Activated CD4-positive, alpha-beta T cell treated with anti-CD3 and anti-CD28 coated beads, Interleukin-2, amount 50 U/mL, for 4 hours (primary cell): ENCODE measurements around the gene C1QL1.
A peak's percentile ranks its signal among the peaks of the same experiment; 100 is the strongest.

ENCODE experiments used
- DNase-seq, 2 experiments: peaks; one replicate each; pipeline ENCODE4 v3.0.0-alpha.2; 2020

C1QL1 gene

DNA sequence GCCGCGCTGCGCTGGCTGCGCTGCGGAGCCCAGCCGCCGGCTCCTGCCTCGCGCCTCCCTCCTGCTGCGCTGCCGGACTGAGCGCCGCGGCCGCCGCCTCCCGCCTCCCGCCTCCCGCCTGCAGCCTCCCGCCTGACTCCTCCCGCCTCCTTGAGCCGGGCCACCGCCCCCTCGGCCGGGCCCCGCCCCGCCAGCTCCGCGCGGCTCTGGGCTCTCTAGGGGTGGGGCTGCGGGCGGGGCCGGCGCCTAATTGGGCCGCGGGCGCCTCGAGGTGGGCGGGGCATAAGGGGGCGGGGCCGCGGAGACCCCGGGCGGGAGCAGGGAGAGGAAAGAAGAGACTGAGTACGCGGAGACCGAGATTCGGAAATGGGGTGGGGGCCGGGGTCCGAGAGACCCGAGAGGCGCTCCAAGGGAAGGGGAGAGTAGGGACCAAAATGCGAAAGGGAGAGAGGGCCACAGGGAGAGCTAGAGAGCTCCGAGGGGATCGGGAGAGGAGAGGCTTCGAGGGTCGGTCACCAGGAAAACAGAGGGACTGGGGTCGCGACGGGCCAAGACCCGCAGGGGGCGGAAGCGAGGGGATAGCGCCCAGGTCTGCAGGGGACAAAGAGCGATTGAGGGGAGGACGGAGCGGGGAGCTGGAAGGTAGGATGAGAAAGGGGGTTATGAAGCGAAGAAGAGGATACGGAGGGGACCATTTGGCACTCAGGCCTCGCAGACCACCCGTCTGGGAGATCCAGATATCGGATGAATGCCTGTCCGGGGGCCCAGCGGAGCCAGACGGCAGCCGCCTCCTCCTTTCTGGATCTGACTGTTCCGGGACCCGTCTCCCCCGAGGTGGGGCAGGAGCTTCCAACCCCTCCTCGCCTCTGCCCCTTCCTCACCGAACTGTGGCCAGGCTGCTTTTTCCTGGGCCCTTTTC lies at the start of gene C1QL1:
Gene C1QL1, minus strand, starts transcription at position 79 of the 919 bp plus-strand sequence. CDS start 255 bp downstream, outside the sequence.
- peak; percentile 80 to 81 for DNase-seq

DNA sequence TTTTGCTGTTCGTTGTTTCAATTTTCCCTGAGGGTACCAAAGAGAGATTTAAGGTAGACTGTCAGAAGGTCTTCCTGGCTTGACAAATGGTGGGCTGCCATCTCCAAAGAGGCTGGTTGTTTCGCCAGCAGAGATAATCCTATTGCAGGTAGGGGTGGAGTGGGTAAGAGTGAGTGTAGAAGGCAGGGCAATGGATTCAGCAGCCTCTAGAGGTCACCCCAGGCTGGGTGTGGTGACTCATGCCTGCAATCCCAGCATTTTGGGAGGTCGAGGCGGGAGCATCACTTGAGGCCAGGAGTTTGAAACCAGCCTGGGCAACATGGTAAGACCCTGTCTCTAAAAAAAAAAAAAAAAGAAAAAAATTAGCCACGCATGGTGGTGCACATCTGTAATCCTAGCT lies 48.7 kb upstream of the C1QL1 start:
- DNase-seq = no peak

DNA sequence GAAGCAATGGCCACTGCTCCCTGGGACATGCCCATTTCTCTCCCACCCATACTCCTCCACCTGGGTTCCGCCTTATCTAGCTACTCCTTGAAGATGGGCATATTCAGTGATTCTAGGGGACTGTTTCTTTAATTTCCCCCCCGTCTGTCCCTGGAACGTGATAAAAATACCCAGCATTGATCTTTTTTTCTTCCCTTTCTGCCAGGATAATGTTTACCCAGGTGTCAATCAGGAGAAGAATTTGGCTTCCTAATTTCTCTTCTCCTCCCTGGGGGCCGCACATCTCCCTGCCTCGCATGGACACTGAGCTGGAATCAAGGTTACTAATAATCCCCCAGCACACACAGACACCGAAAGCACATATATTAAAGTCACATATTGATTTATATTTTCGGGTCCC lies 48.1 kb upstream of the C1QL1 start:
- no peak for DNase-seq

DNA sequence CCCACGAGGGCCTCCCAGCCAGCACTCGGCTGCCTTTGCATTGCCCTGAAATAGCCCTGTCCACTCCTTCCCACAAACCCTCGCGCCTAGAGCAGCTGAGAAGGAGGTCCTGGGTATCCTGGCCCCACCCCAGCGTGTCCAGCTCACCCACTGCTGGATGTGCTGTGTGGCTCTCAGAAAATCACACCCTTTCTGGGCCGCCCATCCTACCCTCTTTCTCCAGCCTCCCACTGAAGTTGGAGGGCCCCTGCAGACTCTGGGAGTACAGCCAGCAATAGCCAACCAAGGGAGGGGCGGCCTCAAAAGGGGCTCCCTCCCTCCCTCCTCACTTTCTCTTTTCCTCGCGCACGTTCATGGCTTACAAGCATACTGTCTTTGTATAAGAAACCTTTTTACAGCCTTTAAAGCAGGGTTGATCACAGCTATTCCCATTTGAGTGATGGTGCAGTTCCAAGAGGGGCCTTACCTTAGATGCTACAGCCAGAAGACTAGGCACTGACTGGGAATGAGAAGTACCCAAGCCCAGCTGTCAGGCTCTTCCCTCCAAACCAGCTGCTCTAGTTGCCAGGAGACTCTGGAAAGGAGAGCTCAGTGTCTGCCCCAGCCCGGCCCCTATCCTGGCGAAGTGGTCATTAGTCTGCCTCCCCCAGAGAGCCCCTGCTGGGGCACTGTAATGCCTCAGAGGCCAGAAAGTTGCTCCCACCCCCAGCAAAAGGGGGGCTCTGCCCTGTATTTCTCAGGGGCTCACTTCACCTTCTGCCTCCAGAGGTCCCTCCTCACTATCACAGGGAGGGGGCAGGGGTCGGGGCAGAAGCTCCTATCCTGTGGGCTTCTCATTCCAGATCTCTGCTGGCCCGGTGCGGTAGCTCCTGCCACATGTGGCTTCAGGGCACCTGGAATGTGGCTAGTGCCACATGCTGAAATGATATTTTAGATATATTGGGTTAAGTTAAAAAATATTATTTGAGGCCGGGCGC lies 45.2 kb upstream of the C1QL1 start:
- DNase-seq = no peak

DNA sequence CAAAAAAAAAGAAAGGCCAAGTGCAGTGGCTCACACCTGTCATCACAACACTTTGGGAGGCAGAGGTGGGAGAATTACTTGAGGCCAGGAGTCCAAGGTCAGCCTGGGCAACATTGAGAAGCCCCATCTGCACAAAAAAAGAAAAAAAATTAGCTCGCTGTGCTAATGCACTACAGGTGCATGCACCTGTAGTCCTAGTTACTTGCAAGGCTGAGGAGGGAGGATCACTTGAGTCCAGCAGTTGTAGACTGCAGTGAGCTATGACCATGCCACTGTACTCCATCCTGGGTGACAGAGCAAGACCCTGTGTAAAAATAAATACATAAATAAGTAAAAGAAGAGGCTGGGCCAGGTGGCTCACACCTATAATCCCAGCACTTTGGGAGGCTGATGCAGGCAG lies 43.7 kb upstream of the C1QL1 start:
- no peak for DNase-seq

DNA sequence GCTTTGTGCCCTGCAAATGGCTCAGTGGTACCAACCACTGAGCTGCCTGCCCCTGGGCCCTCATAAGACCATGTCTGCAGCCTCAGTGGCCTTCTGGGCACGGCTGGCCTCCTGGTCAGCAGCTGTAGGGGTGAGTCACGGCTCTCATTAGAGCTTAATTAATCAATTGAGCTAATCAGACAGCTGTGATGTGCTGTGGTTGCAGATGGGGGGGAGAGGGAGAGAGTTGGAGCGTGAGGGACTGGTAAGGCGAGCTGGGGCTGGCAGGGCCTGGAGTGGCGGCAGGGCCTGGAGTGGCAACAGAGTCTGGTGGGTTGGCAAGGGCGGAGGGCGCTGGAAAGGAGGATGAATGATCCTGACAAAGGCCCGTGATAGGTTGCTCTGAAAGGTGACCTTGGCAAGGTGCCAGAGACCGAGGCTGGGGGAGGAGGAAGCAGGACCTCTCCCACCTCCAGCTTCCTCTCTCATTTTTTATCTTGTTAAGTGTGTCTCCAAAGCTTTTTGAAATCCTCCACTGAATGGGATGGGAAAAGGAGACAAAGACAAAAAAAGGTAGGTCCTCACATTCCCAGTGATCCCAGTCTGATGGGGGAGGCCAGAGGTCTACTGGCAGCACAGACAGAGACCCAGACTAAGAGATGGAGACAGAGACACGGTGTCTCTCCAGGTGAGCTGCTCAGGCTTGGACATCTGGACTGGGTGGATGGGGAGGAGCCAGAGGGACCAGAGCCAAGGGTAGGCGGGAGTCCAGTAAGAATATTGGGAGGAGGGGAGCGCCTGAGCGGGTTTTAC lies 41.8 kb upstream of the C1QL1 start:
- DNase-seq = no peak

DNA sequence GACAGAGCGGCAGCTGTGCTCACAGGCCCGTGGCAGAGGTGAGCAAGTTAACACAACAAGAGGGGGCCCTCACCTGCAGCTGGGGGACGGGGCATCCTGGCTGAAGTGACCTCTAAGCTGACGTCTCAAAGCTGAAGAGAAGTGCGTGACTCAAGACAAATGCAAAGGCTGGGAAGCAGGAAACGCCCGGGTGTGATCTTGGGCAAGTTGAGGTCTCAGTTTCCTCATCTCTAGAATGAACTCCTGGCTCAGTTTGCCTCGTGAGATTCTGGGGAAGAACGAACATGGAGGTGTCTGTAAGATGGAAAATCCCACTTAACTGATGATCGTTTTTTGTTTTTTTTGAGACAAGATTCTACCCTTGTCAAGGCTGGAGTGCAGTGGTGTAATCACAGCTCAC lies 40.1 kb upstream of the C1QL1 start:
- DNase-seq = no peak

DNA sequence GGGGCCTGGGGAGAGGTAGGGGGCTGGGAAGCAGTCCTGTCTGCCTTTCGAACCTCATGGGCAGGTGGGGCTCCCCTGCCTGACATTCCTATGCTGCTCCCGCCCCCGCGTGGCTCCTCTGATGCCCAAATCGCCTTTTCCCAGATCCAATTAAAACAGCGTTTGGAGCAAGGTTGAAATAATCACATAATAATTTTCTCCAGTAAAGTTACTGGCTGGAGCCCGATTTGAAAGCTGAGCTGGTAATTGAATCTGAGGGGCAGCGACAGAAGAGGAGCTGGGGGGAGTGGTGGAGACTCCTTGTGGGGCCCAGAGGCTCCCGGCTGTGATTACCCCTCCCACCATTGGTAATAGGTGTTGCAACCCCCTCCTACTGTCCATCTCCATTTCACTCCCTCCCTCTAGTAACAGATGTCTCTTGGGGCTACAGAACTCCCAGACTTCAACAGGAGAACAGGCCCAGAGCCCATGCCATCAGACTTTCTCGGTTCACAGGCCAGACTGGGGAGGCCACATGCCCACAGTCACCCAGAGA lies 38.9 kb upstream of the C1QL1 start:
- no peak for DNase-seq

DNA sequence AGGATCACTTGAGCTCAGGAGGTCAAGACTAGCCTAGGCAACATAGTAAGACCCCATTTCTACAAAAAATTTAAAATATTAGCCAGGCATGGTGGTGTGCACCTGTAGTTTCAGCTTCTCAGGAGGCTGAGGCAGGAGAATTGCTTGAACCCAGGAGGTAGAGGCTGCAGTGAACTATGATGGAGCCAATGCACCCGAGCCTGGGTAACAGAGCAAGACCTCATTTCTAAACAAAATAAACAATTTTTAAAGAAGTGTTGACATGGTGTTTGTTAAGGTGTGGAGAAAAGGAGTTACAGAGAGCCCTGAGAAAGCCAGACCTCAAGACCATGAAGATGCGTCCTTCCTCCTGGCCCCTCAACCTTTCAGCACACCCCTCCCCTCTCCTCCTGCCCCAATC lies 37.6 kb upstream of the C1QL1 start:
- DNase-seq = no peak

DNA sequence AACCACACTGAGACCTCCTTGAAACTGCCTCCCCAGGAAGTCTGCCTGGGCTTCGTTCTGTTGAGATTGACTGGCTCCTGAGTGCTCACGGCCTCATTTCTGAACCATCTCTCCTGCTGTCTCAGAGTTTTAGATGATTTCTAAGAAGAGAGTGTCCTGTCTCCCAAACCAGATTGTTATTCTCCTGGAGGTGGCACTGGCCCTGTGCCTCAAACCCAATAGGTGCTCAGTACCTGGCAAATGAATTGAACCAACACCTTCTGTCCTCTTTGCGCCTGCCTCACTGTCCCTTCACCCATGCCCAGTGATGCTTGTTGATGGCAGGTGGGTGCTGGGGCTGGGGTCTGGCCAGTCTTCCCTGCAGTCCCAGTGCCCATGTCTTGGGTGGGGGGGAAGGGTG lies 36.3 kb upstream of the C1QL1 start:
- DNase-seq = no peak

DNA sequence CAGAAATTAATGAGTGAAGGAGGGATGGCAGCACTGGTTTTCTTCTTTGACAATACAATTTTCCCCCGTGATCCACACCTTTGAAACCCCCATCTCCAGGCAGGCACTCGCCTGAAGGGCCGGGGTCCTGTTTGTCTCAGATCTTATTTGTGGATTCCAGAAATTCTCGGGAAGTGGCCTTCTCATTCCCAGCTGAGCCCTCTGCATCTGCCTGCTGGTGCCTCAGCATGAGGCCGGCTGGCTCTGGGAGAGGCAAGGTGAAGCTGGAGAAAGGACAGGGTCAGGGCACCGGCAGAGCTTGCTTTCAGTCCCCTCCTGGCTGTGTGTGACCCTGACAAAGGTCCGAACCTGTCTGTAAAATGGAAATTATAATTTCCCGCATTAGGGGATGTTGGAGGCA lies 35.8 kb upstream of the C1QL1 start:
- no peak for DNase-seq

DNA sequence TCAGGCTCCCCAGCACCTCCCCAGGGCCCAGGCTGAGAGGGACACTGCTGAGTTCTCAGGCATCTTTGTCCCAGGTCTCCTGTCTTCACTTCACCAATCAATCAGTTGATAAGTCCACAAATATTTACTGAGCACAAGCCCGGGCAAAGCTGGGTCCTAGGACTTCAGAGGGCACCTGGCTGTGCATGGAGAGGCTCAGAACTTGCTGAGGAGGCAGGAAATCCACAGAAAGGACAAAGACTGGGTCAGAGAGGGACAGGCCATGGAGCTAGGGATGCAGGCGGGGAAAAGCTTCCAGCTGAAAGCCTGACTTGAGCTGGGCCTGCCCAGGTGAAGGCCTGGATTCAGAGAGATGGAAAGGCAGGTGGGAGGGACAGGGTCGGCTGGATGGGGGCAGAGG lies 33.2 kb upstream of the C1QL1 start:
- DNase-seq = no peak

DNA sequence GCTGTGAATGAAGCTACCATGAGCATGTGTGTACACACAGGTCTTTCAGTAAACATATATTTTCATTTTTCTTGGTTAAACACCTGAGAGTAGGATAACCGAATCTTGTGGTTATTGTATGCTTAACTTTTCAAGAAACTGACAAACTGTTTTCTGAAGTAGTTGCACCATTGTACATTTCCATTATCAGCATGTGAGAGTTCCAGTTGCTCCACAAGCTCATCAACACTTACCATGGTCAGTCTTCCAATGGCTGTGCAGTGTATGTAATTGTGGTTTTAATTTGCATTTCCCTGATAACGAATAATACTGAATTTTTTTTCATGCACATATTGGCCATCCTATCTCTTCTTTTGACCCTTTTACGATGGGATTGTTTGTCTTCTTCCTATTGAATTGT lies 31.3 kb upstream of the C1QL1 start:
- DNase-seq = no peak

DNA sequence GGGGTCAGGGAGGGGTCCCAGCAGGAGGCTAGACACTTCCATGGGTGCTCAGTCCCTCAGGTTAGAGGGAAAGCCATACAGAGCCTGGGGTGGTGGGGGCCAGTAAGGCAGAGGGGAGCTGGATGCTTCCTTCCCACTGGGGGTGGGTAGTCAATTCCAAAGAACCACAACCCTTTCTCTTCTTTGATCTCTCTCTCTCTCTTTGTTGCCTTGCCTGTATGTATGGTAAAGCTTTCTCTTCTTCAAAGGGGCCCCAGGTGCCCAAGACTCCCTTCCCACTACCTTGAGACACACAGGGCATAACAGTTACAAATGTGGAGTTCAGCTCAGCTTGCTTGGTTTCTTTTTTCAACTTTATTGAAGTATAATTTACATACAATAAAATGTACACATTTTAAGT lies 30.5 kb upstream of the C1QL1 start:
- no peak for DNase-seq

DNA sequence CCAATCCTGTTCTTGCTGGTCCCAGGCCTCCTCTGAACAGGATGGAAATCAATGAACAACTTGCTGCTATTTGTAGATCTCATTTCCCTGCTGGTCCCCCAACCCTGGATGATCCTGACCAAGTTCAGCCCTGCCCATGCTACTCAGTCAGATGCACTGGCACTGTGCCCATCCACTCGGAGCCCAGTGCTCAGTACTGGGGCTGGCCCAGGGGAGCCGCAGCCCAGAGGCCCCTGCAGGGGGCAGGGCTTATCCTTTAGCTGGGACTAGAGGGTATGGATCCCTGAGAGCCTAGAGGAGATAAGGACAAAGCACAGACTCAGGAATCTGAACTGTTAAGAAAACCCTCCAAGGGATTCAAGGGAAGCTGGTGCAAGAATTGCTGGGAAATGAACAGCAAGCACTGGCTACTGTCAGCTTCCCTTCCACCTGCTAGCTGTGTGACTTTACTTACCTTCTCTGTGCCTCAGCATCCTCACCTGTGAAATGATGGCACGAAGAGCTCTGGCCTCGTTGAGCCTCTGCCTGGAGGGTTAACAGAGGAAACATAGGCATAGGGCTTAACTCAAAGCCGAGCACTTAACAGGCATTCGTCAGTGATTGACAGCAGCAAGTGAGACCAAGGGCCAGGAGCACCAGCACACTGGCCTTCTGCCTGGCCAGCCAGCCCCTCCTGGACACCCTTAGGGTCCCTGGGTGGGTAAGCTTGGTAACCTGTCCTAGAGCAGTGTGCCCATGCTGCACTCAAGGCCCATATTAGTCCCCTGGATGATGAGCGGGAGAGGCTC lies 29.8 kb upstream of the C1QL1 start:
- no peak for DNase-seq

DNA sequence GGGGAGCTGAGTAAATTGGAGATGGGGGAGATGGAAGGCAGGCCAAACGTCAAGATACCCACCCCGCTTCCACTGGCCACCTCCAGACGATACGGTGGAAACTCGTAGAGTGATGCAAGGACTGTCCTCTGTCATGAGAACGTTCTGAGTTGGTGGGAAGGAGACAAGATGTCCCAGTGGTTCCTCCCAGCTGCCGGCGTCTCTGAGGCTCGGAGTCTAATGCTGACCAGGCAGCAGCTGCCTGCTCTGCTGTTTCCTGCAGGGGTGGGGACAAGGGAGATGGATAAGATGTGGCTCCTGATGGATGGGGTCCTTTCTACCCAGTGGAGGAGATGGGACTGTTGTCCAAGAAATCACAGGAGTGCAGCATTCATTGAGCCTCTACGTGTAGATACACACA lies 28.2 kb upstream of the C1QL1 start:
- no peak for DNase-seq

DNA sequence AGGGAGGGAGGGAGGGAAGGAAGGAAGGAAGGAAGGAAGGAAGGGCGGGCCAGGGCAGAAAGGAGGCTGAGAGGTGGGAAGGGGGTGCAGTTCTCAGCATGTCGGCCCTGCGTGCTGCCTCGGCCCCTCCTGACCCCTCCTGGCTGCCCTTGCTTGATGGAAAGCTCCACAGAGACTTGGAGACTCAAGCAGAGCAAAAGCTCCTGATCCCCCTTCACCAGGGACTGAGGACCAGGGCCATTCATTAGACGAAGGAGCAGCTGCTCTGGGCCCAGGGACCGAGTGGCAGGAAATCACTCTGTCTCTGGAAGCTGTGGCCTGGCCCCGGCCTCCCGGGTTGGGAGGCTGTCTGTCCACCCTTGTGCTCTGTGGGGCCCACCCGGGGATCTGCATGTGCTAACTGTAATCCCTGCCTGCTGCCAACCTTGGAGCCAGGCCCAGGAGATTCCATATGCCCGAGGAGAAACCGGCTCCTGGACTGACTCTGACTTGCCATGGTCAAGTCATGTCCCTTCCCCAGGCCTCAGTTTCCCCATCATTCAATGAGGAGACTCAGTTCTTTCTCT lies 27.4 kb upstream of the C1QL1 start:
- DNase-seq = no peak

DNA sequence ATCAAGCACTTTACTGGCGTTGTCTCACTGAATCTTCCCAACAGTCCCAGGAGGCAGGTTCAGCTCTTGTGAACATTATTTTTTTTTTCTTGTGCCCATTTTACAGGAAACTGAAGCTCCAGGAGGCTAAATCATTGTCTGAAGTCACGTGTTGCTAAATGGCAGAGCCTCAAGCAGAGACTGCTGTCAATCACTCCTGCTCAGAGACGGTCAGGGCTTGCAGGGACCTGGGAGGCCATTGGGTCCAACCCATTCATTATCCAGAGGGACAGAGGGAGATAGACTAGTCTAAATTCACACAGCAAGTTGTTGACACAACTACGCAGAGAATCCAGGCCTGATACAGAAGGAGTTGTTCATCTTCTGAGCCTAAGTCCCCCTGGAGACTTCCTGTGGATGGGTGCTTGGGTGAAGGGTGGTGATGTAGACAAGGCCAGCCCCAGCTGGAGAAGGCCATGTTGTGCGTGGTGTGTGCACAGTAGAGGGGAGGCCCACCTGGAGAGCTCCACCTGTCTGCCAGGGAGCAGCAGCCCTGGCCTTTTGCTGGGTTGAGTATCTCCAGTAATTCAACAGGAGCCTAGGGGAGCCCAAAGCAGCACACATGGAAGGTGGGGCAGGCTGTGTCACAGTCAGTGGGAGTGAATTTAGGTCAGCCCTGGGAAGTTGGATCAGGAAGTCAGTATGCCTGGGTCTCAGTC lies 24.3 kb upstream of the C1QL1 start:
- no peak for DNase-seq

DNA sequence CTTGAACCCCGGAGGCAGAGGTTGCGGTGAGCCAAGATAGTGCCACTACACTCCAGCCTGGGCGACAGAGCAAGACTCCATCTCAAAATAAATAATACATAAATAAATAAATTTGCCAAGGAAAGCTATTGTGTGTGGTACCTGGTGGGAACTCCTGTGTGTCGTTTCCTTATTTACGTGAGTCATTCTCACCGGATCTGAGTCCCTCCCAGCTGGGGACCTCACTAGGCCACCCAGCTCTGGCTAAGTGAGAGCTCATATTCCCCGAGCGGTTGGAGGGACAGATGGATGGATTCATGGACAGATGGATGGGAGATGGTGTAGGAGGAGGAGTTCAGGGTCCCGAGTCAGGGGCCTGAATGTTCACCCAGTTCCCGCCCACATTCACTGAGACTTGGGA lies 22.9 kb upstream of the C1QL1 start:
- DNase-seq = no peak

DNA sequence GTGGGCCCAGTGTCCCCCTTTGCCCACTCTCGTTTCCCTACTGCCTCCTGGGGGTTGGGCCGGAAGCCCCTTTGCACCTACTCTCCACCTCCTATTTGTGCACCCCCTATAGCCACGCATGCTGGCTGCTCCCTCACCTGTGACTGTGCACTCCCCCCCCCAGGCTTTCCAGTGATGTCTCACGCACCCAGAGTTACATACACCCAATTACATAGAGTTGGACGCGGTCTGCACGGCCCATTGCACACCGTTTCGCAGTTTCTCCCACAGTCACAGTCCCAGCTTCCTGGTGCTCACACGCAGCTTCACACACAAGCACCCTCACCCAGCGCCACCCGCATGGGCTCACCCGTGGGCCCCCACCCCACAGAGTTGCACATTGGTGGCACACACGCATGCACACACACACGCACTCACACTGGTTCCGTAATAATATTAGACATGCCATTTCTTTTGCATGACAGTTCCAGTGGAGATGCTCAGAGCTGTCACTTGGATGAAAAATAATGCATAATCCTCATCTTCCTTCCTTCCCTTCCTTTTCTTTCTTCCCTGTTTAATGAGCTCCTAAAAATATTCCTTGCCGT lies 21.5 kb upstream of the C1QL1 start:
- DNase-seq = no peak
